Activated CD4-positive, alpha-beta T cell treated with anti-CD3 and anti-CD28 coated beads, Interleukin-2, amount 50 U/mL, for 48 hours (primary cell): ENCODE data around the gene SKIC3.

Experiments used
- DNase-seq, 2 experiments: peaks; one replicate each; pipeline ENCODE4 v3.0.0-alpha.2; 2020

The SKIC3 gene

GRCh38 chr5:95554647-95555548 is at the start of gene SKIC3, which contains the start of gene ARSK:
Gene SKIC3 (minus strand): TSS chr5:95554977. CDS start chr5:95547150, 7,827 bp downstream.
Gene ARSK (plus strand): TSS chr5:95555101. CDS start chr5:95555279, 178 bp downstream.
- peak; percentile 84 to 89 for DNase-seq

- DNase-seq = no peak
These were observed 45.8 kb upstream of the SKIC3 start for GRCh38 chr5:95600557-95600956.

GRCh38 chr5:95599252-95599651 is 44.5 kb upstream of the SKIC3 start:
- no peak for DNase-seq

GRCh38 chr5:95595289-95595931 is 40.6 kb upstream of the SKIC3 start:
- DNase-seq = no peak

- DNase-seq = no peak
These were observed 36.7 kb upstream of the SKIC3 start for GRCh38 chr5:95591490-95591901.

- no peak for DNase-seq
These were observed 36.1 kb upstream of the SKIC3 start for GRCh38 chr5:95590880-95591279.

GRCh38 chr5:95583992-95584391 is 29.2 kb upstream of the SKIC3 start:
- no peak for DNase-seq

- no peak for DNase-seq
These were observed 26.8 kb upstream of the SKIC3 start for GRCh38 chr5:95581576-95581975.

GRCh38 chr5:95572016-95572415 is 17.2 kb upstream of the SKIC3 start:
- no peak for DNase-seq

- DNase-seq = no peak
These were observed 10.6 kb upstream of the SKIC3 start for GRCh38 chr5:95565280-95565920.

- no peak for DNase-seq
These were observed 9.7 kb upstream of the SKIC3 start for GRCh38 chr5:95564450-95564849.

- no peak for DNase-seq
These were observed 8.6 kb upstream of the SKIC3 start for GRCh38 chr5:95563367-95563766.

GRCh38 chr5:95562282-95562681 is 7.5 kb upstream of the SKIC3 start:
- DNase-seq = no peak

GRCh38 chr5:95557841-95558240 is 3.1 kb upstream of the SKIC3 start:
- no peak for DNase-seq

GRCh38 chr5:95555553-95555952 is 776 bp upstream of the SKIC3 start:
- no peak for DNase-seq

GRCh38 chr5:95554331-95554646 is 488 bp downstream of the SKIC3 start:
- DNase-seq = no peak

GRCh38 chr5:95549030-95549429 is 5.7 kb downstream of the SKIC3 start:
- DNase-seq = no peak

- DNase-seq = no peak
These were observed 11.6 kb downstream of the SKIC3 start for GRCh38 chr5:95543017-95543705.

GRCh38 chr5:95537501-95537900 is 17.3 kb downstream of the SKIC3 start:
- DNase-seq = no peak

- DNase-seq = no peak
These were observed 21.0 kb downstream of the SKIC3 start for GRCh38 chr5:95533761-95534160.

GRCh38 chr5:95533106-95533505 is 21.7 kb downstream of the SKIC3 start:
- DNase-seq = no peak

- no peak for DNase-seq
These were observed 22.4 kb downstream of the SKIC3 start for GRCh38 chr5:95532415-95532814.

GRCh38 chr5:95531491-95531890 is 23.3 kb downstream of the SKIC3 start:
- no peak for DNase-seq
